SU-DHL-6 (cell line): Measurements from ENCODE around the gene IGFBPL1.

Experiments
- CTCF ChIP-seq: fragments of 200-600 bp; sonication (generic); IDR thresholded peaks from one replicate; pipeline ENCODE4 v1.5.1; 2017; ENCODE audit warnings: antibody characterized with exemption, mild to moderate bottlenecking, low read length, moderate library complexity; ENCODE audit not compliant: insufficient read depth, poor library complexity, severe bottlenecking
- EZH2phosphoT487 ChIP-seq: fragments of 200-600 bp; sonication (generic), shearing (Covaris generic); conservative IDR thresholded peaks from 2 replicates; pipeline ENCODE4 v1.6.1; 2018; ENCODE audit warnings: mild to moderate bottlenecking, antibody characterized with exemption, low read length, moderate library complexity, mixed read lengths

- TF ChIP-seq CTCF: no peak
- no peak for TF ChIP-seq EZH2phosphoT487
These were observed 1.5 kb downstream of the IGFBPL1 start for GRCh38 chr9:38422555-38423260.
